ENCODE data around the gene DOCK11.

GRCh38 chrX:118593407-118593806 lies 97.8 kb downstream of the DOCK11 start:
- TF ChIP-seq CTCF (conservative IDR thresholded peaks at IDR 0.05; ENCODE audit: low read depth, low read length) = no peak
- TF ChIP-seq EZH2phosphoT487 (IDR thresholded peaks at IDR 0.05; ENCODE audit: borderline replicate concordance, low read length) = no peak
